Retina (tissue), 1 donor: ENCODE results near the gene PSRC1.

Source experiments
- DNase-seq: peaks from one replicate; pipeline ENCODE4 v3.0.0-alpha.2; 2016

Gene PSRC1

GRCh38 chr1:109242387-109242786 lies 40.6 kb downstream of the PSRC1 start:
- DNase-seq, result no peak

GRCh38 chr1:109241841-109242345 lies 41.1 kb downstream of the PSRC1 start:
- no peak for DNase-seq

- no peak for DNase-seq
Observed at GRCh38 chr1:109241344-109241743, 41.6 kb downstream of the PSRC1 start.

- peak; percentile 48 for DNase-seq
Observed at GRCh38 chr1:109240158-109241152, 42.5 kb downstream of the PSRC1 start.

GRCh38 chr1:109239409-109240068 lies 43.4 kb downstream of the PSRC1 start:
- no peak for DNase-seq

- no peak for DNase-seq
Observed at GRCh38 chr1:109239047-109239408, 43.9 kb downstream of the PSRC1 start.

GRCh38 chr1:109238382-109238781 lies 44.6 kb downstream of the PSRC1 start:
- DNase-seq, result no peak

GRCh38 chr1:109237512-109237911 lies 45.4 kb downstream of the PSRC1 start:
- no peak for DNase-seq

- DNase-seq, result no peak
Observed at GRCh38 chr1:109235137-109235536, 47.8 kb downstream of the PSRC1 start.

GRCh38 chr1:109231066-109231465 lies 51.9 kb downstream of the PSRC1 start:
- no peak for DNase-seq
